Hematopoietic multipotent progenitor cell (in vitro differentiated cells): Measurements from ENCODE around the gene VSIG10L. TPM values are rescaled to one million over a fixed set of nuclear protein-coding genes. Genes with fewer than 3 reads are reported as not detected.

Experiments used
- DNase-seq, 3 donors: peaks; one replicate each; pipeline ENCODE4 v3.0.0-alpha.2; 2011 to 2015; ENCODE audit warnings: low read depth in 2 of 3, low spot score in 2 of 3
- total RNA-seq: library from RNA; depleted of rRNA; stranded (reverse); fragments of >200 nt; gene quantifications from one replicate; pipeline ENCODE4 v1.2.3, GENCODE V29; 2012

Gene VSIG10L
- total RNA-seq, 1 donor, result 0.81 TPM

GRCh38 chr19:51365965-51366388, 24.0 kb upstream of the VSIG10L start, which contains the start of gene ETFB:
Gene ETFB (minus strand): TSS chr19:51366388. CDS start chr19:51366326, 62 bp downstream.
- DNase-seq, result no peak

- DNase-seq, result peak in 2 of 3 donors; percentile 40 to 63
Observed at GRCh38 chr19:51365211-51365964, 23.4 kb upstream of the VSIG10L start.

- DNase-seq, result no peak
Observed at GRCh38 chr19:51364200-51365106, 22.5 kb upstream of the VSIG10L start.

GRCh38 chr19:51361239-51361638, 19.3 kb upstream of the VSIG10L start:
- DNase-seq, result no peak

- DNase-seq, result no peak
Observed at GRCh38 chr19:51359294-51359693, 17.4 kb upstream of the VSIG10L start.

GRCh38 chr19:51357952-51358351, 16.0 kb upstream of the VSIG10L start:
- DNase-seq, result no peak

- DNase-seq, result no peak
Observed at GRCh38 chr19:51356159-51356801, 14.3 kb upstream of the VSIG10L start.

GRCh38 chr19:51354742-51355148, 12.8 kb upstream of the VSIG10L start:
- no peak for DNase-seq

- DNase-seq, result no peak
Observed at GRCh38 chr19:51354103-51354741, 12.3 kb upstream of the VSIG10L start.

- no peak for DNase-seq
Observed at GRCh38 chr19:51352783-51353360, 10.9 kb upstream of the VSIG10L start.

GRCh38 chr19:51351266-51351990, 9.5 kb upstream of the VSIG10L start:
- no peak for DNase-seq

- no peak for DNase-seq
Observed at GRCh38 chr19:51347209-51347928, 5.4 kb upstream of the VSIG10L start.

GRCh38 chr19:51346742-51347141, 4.8 kb upstream of the VSIG10L start:
- DNase-seq, result no peak

GRCh38 chr19:51345076-51345620, 3.2 kb upstream of the VSIG10L start:
- DNase-seq, result no peak

GRCh38 chr19:51342631-51343569, 961 bp upstream of the VSIG10L start:
- DNase-seq, result no peak

- DNase-seq, result no peak
Observed at GRCh38 chr19:51341066-51341465, 873 bp downstream of the VSIG10L start.
